Stomach (tissue), 4 donors: ENCODE measurements around the gene KIDINS220.

ENCODE experiments used
- CTCF ChIP-seq, 7 experiments: fragments of 450-650 bp in 4 of 7; fragments of 200-600 bp in 3 of 7; sonication (generic) in 3 of 7; IDR thresholded peaks; one replicate each; pipeline ENCODE4 v1.5.1; 2016 to 2019; ENCODE audit warnings: antibody characterized with exemption in 7 of 7, control low read depth in 2 of 7, mild to moderate bottlenecking in 1 of 7
- EP300 ChIP-seq: sonication (generic); formaldehyde crosslinking; IDR thresholded peaks from one replicate; pipeline ENCODE4 v1.6.1; 2017; ENCODE audit warnings: antibody characterized with exemption
- POLR2A ChIP-seq, 4 donors: fragments of 450-650 bp; IDR thresholded peaks; one replicate each; pipeline ENCODE4 v1.6.1; 2016; ENCODE audit warnings: antibody characterized with exemption in 4 of 4, control low read depth in 2 of 4, mild to moderate bottlenecking in 1 of 4, moderate library complexity in 1 of 4
- POLR2AphosphoS5 ChIP-seq, 3 donors: sonication (generic); formaldehyde crosslinking; IDR thresholded peaks; one replicate each; pipeline ENCODE4 v1.6.1; 2016; ENCODE audit warnings: antibody characterized with exemption in 3 of 3

- TF ChIP-seq CTCF (IDR thresholded peaks at IDR 0.05) = no peak
- no peak for TF ChIP-seq EP300
- peak in 2 of 3 donors; percentile 32 to 76 for TF ChIP-seq POLR2AphosphoS5 (IDR thresholded peaks at IDR 0.05)
- no peak for TF ChIP-seq POLR2A (IDR thresholded peaks at IDR 0.05)
Observed at GRCh38 chr2:8803658-8804379, 33.6 kb downstream of the KIDINS220 start.
